Keratinocyte (primary cell): ENCODE data around the gene CACHD1. TPM values are rescaled to one million over a fixed set of nuclear protein-coding genes. Genes with fewer than 3 reads are reported as not detected.

Experiments
- DNase-seq: peaks from one replicate; pipeline ENCODE4 v3.0.0-alpha.2; 2011; ENCODE audit warnings: low read depth, missing footprints, low spot score
- FAIRE-seq: peaks from 2 replicates; lab custom pipeline; 2011; peaks lifted over from hg19 to GRCh38; lab: Jason Lieb, UNC
- H2AFZ ChIP-seq: 2 replicates; pipeline ENCODE4 v1.6.0; 2012; ENCODE audit warnings: low read length, control low read depth, inconsistent platforms; ENCODE audit not compliant: control insufficient read depth
- H3K27ac ChIP-seq: 2 replicates; pipeline ENCODE4 v1.5.1; 2011; ENCODE audit warnings: low read length; ENCODE audit not compliant: control insufficient read depth, insufficient read depth
- H3K27me3 ChIP-seq: 3 replicates; pipeline ENCODE4 v1.6.0; 2011; ENCODE audit warnings: low read length; ENCODE audit not compliant: control insufficient read depth, insufficient read depth; ENCODE audit errors: extremely low read depth
- H3K36me3 ChIP-seq, 2 experiments: 2 replicates in 1 of 2; 3 replicates in 1 of 2; pipeline ENCODE4 v1.5.1; 2011; ENCODE audit warnings: low read length in 2 of 2, mild to moderate bottlenecking in 1 of 2; ENCODE audit not compliant: control insufficient read depth in 2 of 2, insufficient read depth in 2 of 2; ENCODE audit errors: extremely low read depth in 1 of 2
- H3K4me1 ChIP-seq: 3 replicates; pipeline ENCODE4 v1.5.1; 2011; ENCODE audit warnings: low read length; ENCODE audit not compliant: control insufficient read depth, insufficient read depth; ENCODE audit errors: extremely low read depth
- H3K4me2 ChIP-seq: 3 replicates; pipeline ENCODE4 v1.6.0; 2011; ENCODE audit warnings: low read depth, low read length; ENCODE audit not compliant: control insufficient read depth, insufficient read depth; ENCODE audit errors: extremely low read depth
- H3K4me3 ChIP-seq, 3 experiments: fragments of 200-600 bp in 1 of 3; sonication (generic) in 1 of 3; 2 replicates in 2 of 3; 3 replicates in 1 of 3; pipeline ENCODE4 v1.5.1; 2011 to 2016; ENCODE audit warnings: low read length in 3 of 3, mild to moderate bottlenecking in 3 of 3, control low read depth in 2 of 3, inconsistent platforms in 1 of 3, low read depth in 1 of 3, mixed read lengths in 1 of 3, mixed run types in 1 of 3, moderate library complexity in 1 of 3; ENCODE audit not compliant: control insufficient read depth in 2 of 3, insufficient read depth in 2 of 3; ENCODE audit errors: extremely low read depth in 1 of 3
- H3K79me2 ChIP-seq: 2 replicates; pipeline ENCODE4 v1.6.0; 2012; ENCODE audit warnings: low read length; ENCODE audit not compliant: control insufficient read depth, insufficient read depth
- H3K9ac ChIP-seq: 3 replicates; pipeline ENCODE4 v1.6.0; 2011; ENCODE audit warnings: low read length; ENCODE audit not compliant: control insufficient read depth, insufficient read depth; ENCODE audit errors: extremely low read depth
- H3K9me1 ChIP-seq: 3 replicates; pipeline ENCODE4 v1.6.0; 2011; ENCODE audit warnings: low read length; ENCODE audit not compliant: control insufficient read depth, insufficient read depth; ENCODE audit errors: extremely low read depth
- H3K9me3 ChIP-seq: 2 replicates; pipeline ENCODE4 v1.5.1; 2012; ENCODE audit warnings: low read depth, low read length; ENCODE audit not compliant: control insufficient read depth
- H4K20me1 ChIP-seq: 3 replicates; pipeline ENCODE4 v1.6.0; 2011; ENCODE audit warnings: low read length; ENCODE audit not compliant: control insufficient read depth, insufficient read depth; ENCODE audit errors: extremely low read depth
- CTCF ChIP-seq, 3 experiments: IDR thresholded peaks in 1 of 3; conservative IDR thresholded peaks in 1 of 3; optimal IDR thresholded peaks in 1 of 3; 2 replicates in 2 of 3; 3 replicates in 1 of 3; pipeline versions ENCODE3 to v1.5.1; 2011; ENCODE audit warnings: low read length in 3 of 3, mild to moderate bottlenecking in 3 of 3, moderate library complexity in 2 of 3, control low read depth in 1 of 3, inconsistent platforms in 1 of 3; ENCODE audit not compliant: insufficient read depth in 2 of 3; ENCODE audit errors: extremely low read depth in 1 of 3
- EZH2 ChIP-seq: IDR thresholded peaks from one replicate; pipeline ENCODE4 v1.6.1; 2012; ENCODE audit warnings: inconsistent platforms, mild to moderate bottlenecking, low read length, moderate library complexity
- dilution Hi-C: fragments of 300-500 bp; cut with MboI; formaldehyde crosslinking; loops from one replicate; pipeline ENCODE4 v1.7.0; 2020; ENCODE audit warnings: low sequenced_read_pairs; ENCODE audit not compliant: extremely low pct_ligation_motif_present
- polyA plus RNA-seq, 5 experiments: library from polyadenylated mRNA; depleted of rRNA in 3 of 5; stranded (reverse) in 3 of 5; stranded (forward) in 1 of 5; unstranded in 1 of 5; fragments of >200 nt; gene quantifications; 1 replicate in 1 of 5; 2 replicates in 3 of 5; 3 replicates in 1 of 5; pipeline versions ENCODE4 v1.2.1 to v1.2.3, GENCODE V29; 2011 to 2012; ENCODE audit warnings: missing spikeins in 2 of 5, low read depth in 1 of 5, low replicate concordance in 1 of 5

Gene CACHD1
- polyA plus RNA-seq, 1 donor (not counting 4 experiments of a cell fraction or from before 2014, with no cell fraction given): 2.4 TPM

- Histone ChIP-seq H3K9ac (no peak overlapping the region), H3K4me3 (no peak overlapping the region), H3K36me3 (no peaks in the 10 kb centered on the region), H3K4me2 (no peak overlapping the region), H3K9me3 (no peaks in the 10 kb centered on the region), H3K4me1 (no peaks in the 10 kb centered on the region), H3K27ac (no peak overlapping the region), H2AFZ (no peak overlapping the region), H4K20me1 (no peaks in the 10 kb centered on the region), H3K79me2 (no peaks in the 10 kb centered on the region), H3K9me1 (no peaks in the 10 kb centered on the region), H3K27me3 (no peaks in the 10 kb centered on the region)
- dilution Hi-C loops: no loop called here
- DNase-seq: no peak
- TF ChIP-seq CTCF (optimal IDR thresholded peaks at IDR 0.05 in 1 of 3, IDR thresholded peaks at IDR 0.05 in 1 of 3, conservative IDR thresholded peaks at IDR 0.05 in 1 of 3; ENCODE audit: extremely low read depth in 1 of 3, insufficient read depth in 2 of 3, low read length in 3 of 3) (no peak), EZH2 (no peak)
- FAIRE-seq: no peak
Observed at GRCh38 chr1:64555947-64556346, 86.0 kb downstream of the CACHD1 start.

DNA sequence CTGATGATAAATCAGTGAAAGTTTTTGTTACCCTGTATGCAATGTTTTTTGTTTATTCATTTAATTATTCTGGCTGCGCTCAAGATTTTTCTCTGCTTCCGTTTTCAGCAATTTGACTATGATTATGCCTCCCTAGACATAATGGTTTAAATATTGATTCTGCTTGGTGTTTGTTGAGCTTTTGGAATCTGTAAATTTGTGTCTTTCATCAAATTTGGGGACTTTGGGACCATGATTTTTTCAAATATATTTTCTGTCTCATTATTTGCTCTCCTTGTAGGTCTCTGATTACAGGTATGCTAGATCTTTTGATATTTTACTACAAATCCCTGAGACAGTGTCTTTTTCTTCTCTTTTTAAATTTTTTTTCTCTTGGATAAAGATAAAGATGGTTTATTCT lies 92.1 kb downstream of the CACHD1 start:
- Histone ChIP-seq H3K27me3 (no peaks in the 10 kb centered on the region), H3K36me3 (no peaks in the 10 kb centered on the region), H3K27ac (no peak overlapping the region), H3K9ac (no peak overlapping the region), H3K4me2 (no peak overlapping the region), H4K20me1 (no peaks in the 10 kb centered on the region), H3K9me1 (no peaks in the 10 kb centered on the region), H3K79me2 (no peaks in the 10 kb centered on the region), H3K9me3 (no peaks in the 10 kb centered on the region), H3K4me1 (peaks cover 6% of the 10 kb centered on the region), H2AFZ (no peak overlapping the region), H3K4me3 (no peak overlapping the region)
- dilution Hi-C loops: no loop called here
- DNase-seq (no peak), FAIRE-seq (no peak)
- TF ChIP-seq EZH2 (no peak), CTCF (optimal IDR thresholded peaks at IDR 0.05 in 1 of 3, IDR thresholded peaks at IDR 0.05 in 1 of 3, conservative IDR thresholded peaks at IDR 0.05 in 1 of 3; ENCODE audit: extremely low read depth in 1 of 3, insufficient read depth in 2 of 3, low read length in 3 of 3) (no peak)
